HL-60/S4 treated with phorbol 12-myristate 13-acetate at 8.2 ng/mL for 4 days and 3 days (cell line): ENCODE results near the gene PTPRN2.
"Not testable (repeated sequence)": the region's sequence is repeated elsewhere in the genome, so short reads cannot be mapped to it uniquely, and the experiment has no call there.

Experiments used
- in situ Hi-C: fragments of 300-500 bp; cut with MboI; formaldehyde crosslinking; loops from 2 replicates; pipeline ENCODE4 v1.15.0; 2022; ENCODE audit warnings: low sequenced_read_pairs

PTPRN2 gene

DNA sequence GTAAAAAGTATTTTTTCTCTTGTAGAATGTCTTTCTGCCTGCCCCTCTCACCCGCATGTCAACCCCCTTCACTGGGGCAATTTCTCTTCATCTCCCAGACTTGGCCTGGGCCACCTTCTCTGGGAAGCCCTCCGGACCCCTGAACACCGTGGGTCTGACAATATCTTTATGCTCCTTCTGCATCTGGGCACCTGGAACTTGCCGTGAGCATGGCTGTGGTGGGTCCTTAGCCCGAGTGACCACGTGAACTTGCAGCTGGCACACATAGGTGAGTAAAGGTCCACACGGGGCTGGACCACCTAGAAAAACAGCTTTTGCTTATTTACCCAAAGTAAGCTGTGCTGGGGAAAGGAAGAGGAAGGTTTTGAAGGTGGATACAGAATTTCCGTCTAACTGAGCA is 650.6 kb downstream of the PTPRN2 start:
- in situ Hi-C loops, result no loop called here

DNA sequence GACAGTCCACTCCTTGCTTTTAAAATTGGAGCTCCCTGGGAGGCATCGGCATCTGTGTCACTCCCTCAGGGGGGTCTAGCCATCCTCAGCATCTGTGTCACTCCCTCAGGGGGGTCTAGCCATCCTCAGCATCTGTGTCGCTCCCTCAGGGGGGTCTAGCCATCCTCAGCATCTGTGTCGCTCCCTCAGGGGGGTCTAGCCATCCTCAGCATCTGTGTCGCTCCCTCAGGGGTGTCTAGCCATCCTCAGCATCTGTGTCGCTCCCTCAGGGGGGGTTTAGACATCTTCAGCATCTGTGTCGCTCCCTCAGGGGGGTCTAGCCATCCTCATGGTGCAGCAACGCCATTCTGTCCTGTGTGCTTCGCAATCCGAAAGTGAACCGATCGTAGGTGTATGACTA is 651.9 kb downstream of the PTPRN2 start:
- in situ Hi-C loops, result not testable (repeated sequence)

DNA sequence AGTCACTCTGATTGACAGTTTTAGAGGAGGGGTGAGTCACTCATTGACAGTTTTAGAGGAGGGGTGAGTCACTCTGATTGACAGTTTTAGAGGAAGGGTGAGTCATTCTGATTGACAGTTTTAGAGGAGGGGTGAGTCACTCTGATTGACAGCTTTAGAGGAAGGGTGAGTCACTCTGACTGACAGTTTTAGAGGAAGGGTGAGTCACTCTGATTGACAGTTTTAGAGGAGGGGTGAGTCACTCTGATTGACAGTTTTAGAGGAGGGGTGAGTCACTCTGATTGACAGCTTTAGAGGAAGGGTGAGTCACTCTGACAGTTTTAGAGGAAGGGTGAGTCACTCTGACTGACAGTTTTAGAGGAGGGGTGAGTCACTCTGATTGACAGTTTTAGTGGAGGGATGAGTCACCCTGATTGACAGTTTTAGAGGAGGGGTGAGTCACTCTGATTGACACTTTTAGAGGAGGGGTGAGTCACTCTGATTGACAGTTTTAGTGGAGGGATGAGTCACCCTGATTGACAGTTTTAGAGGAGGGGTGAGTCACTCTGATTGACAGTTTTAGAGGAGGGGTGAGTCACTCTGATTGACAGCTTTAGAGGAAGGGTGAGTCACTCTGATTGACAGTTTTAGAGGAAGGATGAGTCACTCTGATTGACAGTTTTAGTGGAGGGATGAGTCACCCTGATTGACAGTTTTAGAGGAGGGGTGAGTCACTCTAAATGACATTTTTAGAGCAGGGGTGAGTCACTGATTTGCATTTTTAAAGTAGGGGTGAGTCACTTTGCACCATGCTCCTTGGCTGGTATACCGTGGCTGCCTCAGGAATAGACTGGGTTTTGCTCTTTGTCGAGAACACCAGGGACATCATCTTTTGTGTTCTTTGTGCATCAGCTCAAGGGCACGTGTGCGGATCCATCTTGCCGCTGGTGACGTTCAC is 654.1 kb downstream of the PTPRN2 start:
- in situ Hi-C loops, result not testable (repeated sequence)

DNA sequence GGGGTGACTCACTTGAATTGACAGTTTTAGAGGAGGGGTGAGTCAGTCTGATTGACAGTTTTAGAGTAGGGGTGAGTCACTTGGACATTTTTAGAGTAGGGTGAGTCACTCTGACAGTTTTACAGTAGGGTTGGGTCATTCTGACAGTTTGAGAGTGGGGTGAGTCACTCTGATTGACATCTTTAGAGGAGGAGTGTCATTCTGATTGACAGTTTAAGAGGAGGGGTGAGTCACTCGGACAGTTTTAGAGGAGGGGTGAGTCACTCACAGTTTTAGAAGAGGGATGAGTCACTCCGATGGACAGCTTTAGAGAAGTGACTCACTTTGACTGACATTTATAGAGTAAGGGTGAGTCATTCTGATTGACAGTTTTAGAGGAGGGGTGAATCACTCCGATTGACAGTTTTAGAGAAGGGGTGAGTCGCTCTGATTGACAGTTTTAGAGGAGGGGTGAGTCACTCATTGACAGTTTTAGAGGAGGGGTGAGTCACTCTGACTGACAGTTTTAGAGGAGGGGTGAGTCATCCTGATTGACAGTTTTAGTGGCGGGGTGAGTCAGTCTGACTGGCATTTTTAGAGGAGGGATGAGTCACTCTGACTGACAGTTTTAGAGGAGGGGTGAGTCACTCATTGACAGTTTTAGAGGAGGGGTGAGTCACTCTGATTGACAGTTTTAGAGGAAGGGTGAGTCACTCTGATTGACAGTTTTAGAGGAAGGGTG is 655.0 kb downstream of the PTPRN2 start:
- in situ Hi-C loops, result no loop called here

DNA sequence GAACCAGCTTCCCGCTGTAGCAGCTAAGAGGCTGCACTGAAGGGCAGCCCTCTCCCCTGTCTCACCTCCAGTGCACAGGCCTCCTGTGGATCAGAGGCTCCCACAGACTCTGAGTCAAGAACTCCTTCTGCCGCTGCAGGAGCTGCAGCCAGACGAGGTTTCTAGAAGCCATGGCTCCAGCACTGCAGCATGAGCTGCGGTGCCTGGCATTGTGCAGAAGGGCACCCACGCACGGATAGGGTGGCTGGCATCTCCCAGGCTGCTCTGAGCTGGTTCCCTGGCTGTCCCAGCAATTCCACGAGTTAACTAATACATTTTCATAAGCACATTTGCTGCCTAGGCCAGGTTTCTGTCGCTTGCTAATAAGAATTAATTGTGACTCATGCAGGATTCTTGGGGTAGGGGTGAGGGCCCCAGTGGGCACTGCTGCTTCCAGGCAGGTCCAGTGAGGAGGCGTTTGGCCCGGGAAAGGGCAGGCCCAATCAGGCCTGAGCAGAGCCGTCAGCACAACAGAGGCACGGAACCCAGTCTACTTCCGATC is 656.6 kb downstream of the PTPRN2 start:
- in situ Hi-C loops, result no loop called here

DNA sequence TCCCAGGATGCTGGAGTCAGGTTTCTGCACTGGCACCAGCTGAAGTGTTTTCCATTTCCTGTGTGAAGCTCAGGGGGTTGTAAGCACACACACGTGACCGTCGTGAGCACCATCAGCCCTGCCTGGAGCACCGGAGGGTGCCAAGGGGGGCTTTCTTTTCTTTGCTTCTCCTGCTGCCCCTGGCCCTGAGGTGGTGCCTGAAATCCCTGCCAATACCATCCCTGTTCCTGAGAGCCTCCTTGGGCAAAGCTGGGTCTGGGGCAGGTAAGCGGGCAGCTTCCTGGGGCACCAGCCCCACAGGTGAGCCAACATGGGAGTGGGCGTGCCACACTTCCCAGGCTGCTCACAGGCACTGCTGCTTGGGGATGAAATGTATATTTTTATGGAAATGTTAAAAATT is 657.2 kb downstream of the PTPRN2 start:
- in situ Hi-C loops, result no loop called here

DNA sequence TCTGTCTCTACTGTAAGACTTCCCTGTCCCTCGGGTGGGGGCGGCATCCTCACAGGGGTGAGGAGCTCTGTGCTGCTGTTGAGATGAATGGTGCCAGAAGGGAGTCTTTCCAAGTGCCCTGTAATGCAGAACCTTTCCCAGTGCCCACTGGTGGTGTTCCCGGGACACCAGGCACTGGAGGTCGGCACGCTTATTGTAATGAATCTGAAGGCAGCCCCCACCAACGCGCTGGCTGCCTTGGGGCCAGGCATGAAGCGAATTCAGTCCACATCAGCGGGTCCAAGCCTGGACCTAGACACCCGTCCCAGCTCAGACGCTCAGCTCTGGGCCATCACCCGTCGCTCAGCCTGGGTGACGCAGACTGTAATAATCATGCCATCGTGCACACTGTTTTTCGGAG is 658.0 kb downstream of the PTPRN2 start:
- in situ Hi-C loops, result no loop called here

DNA sequence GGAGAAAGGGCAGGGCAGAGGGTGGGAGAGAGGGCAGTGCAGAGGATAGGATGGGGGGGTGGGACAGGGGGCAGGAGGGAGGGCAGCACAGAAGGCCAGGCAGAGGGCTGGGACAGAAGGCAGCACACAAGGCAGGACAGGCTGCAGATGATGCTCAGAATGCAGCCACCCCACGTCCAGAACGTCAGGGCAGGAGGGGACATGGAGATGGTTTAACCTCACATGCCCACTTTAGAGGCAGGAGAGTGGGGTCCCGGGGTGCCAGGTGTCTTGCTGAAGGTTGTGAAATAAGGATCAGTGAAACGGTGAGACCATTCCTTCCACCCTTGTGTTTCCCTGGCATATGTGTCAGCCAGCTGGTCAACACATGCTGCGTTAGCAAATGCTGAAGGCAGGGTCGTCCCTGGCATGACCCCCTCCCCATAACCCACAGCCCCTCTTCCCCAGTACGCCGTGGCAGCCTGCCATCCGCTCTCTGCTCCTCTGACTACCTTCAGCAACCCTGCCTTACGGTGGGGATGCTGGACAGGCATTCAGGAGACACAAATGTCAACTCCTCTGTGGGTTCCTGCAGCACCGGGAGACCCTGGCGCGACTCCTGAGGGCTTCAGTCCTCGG is 658.7 kb downstream of the PTPRN2 start:
- in situ Hi-C loops, result no loop called here

DNA sequence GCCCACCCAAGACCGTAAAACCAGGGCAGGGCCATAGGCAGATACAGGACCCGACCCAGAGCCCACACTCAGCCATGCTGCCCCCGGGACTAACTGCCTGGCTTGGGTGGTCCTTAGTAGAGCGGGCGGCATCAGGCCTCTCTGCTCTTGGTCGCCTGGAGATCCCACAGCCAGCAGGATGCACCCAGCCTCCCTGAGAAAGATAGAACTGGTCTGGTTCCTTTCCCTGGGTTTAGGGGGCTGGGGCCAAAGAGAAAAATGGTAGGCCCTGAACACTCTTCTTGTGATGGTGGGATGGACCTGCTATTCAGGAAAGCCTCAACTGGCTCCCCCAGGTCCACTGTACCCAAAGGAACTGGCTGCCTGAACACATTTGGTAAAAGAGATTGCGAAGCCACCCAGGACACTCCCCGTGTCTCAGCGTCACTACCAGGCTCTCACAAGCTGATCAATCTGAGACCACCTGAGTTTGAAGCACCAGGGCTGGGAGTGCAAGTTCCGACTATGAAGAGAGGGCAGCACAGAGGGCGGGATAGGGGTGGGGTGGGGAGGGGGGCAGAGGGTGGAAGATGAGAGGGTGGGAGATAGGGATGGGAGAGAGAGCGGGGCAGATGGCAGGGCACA is 659.3 kb downstream of the PTPRN2 start:
- in situ Hi-C loops, result no loop called here

DNA sequence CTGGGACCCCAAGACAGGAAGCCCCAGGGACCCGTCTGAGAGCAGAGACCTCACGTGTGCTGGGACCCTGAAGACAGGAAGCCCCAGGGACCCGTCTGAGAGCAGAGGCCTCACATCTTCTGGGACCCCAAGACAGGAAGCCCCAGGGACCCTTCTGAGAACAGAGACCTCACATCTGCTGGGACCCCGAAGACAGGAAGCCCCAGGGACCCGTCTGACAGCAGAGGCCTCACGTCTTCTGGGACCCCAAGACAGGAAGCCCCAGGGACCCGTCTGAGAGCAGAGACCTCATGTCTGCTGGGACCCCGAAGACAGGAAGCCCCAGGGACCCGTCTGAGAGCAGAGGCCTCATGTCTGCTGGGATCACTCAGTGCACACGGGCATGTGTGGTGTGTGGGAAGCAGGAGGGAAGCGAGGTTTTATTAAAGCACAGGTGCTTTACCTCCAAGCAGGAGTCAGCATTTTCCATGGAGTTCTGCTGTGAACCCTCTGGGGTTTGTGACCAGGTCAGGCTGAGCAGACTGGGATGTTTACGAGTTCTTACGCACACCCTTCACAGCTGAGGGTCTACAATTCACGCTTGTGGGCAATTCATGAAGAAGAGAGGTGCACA is 660.2 kb downstream of the PTPRN2 start:
- in situ Hi-C loops, result no loop called here

DNA sequence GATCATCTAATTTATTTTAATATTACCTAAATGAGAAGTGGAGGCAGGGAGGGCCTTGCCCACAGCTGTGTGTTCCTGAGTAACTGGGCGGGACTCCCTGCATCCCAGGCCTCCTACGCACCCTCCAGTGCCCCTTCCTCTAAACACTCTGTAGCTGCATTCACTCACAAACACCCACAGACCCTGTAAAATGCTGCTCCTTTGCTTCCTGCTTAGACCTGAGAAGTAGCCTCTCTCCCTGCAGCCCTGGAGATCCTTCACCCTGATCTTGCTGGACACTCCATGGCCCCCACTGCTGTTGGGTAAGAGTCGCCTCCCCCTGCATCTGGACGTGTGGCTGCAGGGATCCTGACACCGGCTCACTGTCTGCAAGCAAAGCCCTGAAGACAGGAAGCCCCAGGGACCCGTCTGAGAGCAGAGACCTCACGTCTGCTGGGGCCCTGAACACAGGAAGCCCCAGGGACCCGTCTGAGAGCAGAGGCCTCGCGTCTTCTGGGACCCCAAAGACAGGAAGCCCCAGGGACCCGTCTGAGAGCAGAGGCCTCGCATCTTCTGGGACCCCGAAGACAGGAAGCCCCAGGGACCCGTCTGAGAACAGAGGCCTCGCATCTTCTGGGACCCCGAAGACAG is 661.0 kb downstream of the PTPRN2 start:
- in situ Hi-C loops, result no loop called here

DNA sequence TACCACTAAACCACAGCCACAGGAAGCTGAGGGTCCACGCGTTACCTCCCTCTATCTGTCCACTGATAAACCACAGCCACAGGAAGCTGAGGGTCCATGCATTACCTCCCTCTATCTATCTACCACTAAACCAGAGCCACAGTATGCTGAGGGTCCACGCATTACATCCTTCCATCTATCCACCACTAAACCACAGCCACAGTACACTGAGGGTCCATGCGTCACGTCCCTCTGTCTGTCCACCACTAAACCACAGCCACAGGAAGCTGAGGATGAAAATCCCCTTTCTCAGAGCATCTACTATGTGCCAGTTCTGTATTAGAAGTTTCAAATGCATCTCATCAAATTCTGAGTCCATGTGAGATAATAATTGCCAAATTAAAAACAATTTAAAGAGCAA is 661.5 kb downstream of the PTPRN2 start:
- in situ Hi-C loops, result no loop called here

DNA sequence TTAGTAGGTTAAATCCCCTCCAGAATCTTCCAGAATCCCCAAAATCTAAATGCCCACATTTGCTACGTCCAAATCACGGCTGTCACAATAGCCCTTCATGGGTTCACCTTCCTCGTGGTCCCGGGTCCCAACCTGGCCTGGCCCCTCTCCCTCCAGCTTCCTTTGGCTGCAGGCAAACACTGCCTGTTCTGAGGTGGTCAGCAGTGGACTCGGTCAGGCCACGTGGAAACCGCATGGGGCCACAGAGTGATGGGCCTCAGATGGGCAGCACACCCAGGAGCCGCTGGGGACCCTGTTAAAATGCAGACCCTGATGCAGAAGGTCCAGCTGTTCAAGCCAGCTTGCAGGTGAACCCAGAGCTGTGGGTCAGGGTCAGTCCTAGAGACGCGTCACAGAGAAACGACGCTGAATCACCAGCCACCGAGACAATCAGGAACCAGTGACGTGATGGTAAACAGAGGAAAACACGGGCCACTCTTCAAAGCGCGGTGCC is 662.2 kb downstream of the PTPRN2 start:
- in situ Hi-C loops, result no loop called here

DNA sequence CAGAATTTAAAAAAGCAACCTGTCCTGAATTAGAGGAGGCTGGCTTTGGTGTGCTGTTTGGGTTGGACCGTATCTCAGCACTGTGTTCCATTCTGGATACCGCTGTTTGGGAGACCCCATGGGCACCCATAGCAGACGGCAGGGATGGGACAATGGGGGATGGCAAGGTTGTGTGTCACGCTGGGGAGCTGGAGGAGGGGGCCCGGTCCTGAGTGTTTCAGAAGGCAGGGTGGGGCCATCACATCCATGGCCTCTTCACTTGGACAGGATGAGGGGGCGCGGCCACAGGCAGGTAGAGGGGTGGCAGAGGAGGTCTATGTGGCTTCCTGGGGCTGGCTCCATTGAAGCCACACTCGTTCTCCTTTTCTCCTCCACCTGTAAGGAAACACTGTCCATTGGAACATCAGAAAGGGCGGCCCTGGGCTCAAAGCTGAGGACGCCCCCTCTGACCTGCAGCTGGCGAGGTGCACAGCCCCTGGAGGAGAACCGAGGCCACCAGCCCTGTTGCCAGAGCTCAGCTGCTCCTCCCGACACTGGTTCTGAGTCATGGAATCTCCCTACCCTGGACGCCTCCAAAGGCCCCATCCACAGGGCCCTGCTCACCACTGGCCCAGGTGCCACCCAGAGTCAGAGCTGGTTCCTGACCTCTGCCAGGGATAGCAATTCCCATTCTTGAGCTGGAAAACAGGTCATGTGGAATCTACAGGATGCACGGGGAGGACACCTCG is 663.6 kb downstream of the PTPRN2 start:
- in situ Hi-C loops, result no loop called here

DNA sequence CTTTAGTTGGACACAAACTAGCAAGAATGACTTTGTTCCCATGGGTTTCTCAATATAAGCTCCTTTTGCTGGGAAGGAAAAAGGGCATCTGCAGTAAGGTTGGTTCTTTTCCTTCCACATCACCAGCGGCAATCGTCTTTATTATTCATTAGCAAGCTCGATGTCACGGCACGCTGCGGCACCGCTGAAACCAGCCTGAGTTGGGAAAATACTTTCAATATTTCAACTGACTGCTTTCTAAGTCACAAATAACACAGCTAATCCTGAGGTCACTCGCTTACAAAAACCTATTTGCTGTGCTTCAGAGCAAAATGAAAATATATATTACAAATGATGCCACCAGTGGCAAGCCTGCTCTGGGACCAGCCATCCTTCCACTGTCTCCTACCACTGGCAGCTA is 665.0 kb downstream of the PTPRN2 start:
- in situ Hi-C loops, result no loop called here

DNA sequence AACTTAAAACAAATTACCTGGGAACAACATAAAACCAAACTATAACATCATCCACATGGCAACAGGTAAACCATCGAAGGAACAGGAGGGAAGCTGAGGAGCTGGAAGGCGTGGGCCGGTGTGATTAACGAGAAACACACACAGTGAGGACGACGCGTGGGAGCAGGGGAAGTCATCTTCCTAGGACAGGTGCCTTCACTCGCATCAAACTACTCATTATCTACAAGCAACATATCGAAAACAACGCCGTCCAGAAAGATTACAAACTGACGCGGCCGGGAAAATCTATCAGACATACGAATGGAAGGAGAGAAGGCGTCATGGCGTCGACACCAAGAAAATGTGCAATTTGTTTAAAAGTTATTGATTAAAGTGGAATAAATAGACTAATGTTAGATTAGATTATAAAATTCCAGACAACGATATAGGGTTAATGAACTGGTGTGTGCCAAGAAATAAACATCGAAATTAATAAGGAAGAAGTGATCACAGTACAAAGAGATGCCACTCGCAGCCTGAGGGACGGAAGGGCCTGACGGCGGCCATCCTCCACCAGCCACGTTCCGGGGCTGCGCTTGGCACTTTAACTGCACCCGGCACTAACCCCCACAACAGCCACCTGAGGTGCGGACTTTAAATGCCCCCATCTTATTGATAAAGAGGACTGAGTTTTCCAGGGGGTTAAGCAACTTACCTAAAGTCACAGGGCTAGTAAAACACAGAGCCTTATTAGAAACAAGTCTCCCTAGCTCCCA is 669.1 kb downstream of the PTPRN2 start:
- in situ Hi-C loops, result no loop called here

DNA sequence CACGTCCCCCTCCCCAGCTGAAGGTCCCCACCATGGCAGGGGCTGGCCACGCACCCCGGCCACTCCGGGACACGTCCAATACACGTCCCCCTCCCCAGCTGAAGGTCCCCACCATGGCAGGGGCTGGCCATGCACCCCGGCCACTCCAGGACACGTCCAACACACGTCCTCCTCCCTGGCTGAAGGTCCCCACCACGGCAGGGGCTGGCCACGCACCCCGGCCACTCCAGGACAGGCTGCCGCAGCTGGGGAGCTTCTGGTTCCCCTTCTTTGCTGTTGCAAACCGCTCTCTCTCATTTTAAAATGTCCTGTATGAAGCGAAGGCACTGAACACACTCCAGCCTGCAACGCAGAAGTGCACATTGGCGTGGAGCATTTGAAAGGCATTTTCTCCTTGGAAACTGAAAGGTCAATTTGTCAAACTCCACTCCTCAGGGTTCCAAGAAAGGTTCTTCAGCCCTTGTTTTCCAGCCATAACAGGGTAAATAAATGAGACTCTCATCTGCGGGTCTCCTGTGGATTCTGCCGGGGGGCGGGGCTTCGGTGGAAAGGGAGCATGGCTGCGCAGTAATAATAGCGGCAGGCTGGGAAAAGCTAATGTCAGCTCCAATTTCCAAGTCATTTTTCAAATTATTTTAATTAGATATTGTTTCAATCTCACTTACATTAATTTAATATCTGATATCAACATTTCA is 670.5 kb downstream of the PTPRN2 start:
- in situ Hi-C loops, result no loop called here

DNA sequence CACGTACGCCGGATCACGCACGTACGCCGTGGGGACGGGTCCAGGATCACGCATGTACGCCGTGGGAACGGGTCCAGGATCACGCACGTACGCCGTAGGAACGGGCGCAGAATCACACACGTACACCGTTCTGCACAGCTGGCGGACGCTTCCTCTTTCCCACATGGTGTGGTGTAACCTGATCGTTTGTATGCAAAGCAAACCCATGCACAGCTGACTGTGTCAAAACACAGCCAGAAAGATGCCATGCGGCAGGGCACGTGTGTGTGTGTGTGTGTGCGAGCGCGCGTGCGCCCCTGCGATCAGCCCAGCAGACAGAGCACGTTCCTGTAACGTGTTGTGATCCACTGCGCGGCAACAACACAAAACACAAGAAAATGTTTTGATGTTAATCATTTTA is 677.2 kb downstream of the PTPRN2 start:
- in situ Hi-C loops, result no loop called here
